ENCODE data around the gene SORCS2. TPM values are rescaled to one million over a fixed set of nuclear protein-coding genes. Genes with fewer than 3 reads are reported as not detected.
"Not testable (repeated sequence)": the region's sequence is repeated elsewhere in the genome, so short reads cannot be mapped to it uniquely, and the experiment has no call there.

SORCS2 gene
- total RNA-seq, 2 experiments from 2014 or later = not detected

- DNase-seq (no peak), ATAC-seq (no peak)
- POLR2A ChIA-PET = no interaction called here
- no peaks in the 10 kb centered on the region for H3K36me3 Mint-ChIP-seq (ENCODE audit: low read depth)
- H3K27ac Mint-ChIP-seq = no peak overlapping the region
- peaks cover 4% of the 10 kb centered on the region for H3K9me3 Mint-ChIP-seq (ENCODE audit: insufficient read depth)
- peaks cover 5% of the 10 kb centered on the region for H3K27me3 Mint-ChIP-seq (ENCODE audit: low read depth)
- CTCF ChIA-PET = no interaction called here
- no peaks in the 10 kb centered on the region for H3K4me1 Mint-ChIP-seq (ENCODE audit: low read depth)
- H3K4me3 Mint-ChIP-seq = no peak overlapping the region
Measured at GRCh38 chr4:7598939-7599790, 406.8 kb downstream of the SORCS2 start.

GRCh38 chr4:7600247-7600646, 407.9 kb downstream of the SORCS2 start:
- Mint-ChIP-seq H3K4me1 (ENCODE audit: low read depth) (no peaks in the 10 kb centered on the region), H3K36me3 (ENCODE audit: low read depth) (no peaks in the 10 kb centered on the region), H3K9me3 (ENCODE audit: insufficient read depth) (peaks cover 7% of the 10 kb centered on the region), H3K4me3 (no peak overlapping the region), H3K27me3 (ENCODE audit: low read depth) (peaks cover 5% of the 10 kb centered on the region), H3K27ac (no peak overlapping the region)
- DNase-seq = no peak
- CTCF ChIA-PET = no interaction called here
- no peak for ATAC-seq
- POLR2A ChIA-PET = no interaction called here

GRCh38 chr4:7602166-7602565, 409.8 kb downstream of the SORCS2 start:
- ATAC-seq; H3K36me3 Mint-ChIP-seq (ENCODE audit: low read depth); POLR2A ChIA-PET; H3K9me3 Mint-ChIP-seq (ENCODE audit: insufficient read depth); H3K4me3 Mint-ChIP-seq; CTCF ChIA-PET; H3K27me3 Mint-ChIP-seq (ENCODE audit: low read depth); H3K27ac Mint-ChIP-seq; DNase-seq; H3K4me1 Mint-ChIP-seq (ENCODE audit: low read depth): not testable (repeated sequence)

- no peaks in the 10 kb centered on the region for H3K27me3 Mint-ChIP-seq (ENCODE audit: low read depth)
- no peaks in the 10 kb centered on the region for H3K36me3 Mint-ChIP-seq (ENCODE audit: low read depth)
- peaks cover 7% of the 10 kb centered on the region for H3K9me3 Mint-ChIP-seq (ENCODE audit: insufficient read depth)
- ChIA-PET POLR2A (no interaction called here), CTCF (no interaction called here)
- no peaks in the 10 kb centered on the region for H3K4me1 Mint-ChIP-seq (ENCODE audit: low read depth)
- H3K4me3 Mint-ChIP-seq = no peak overlapping the region
- ATAC-seq (no peak), DNase-seq (no peak)
- no peak overlapping the region for H3K27ac Mint-ChIP-seq
Measured at GRCh38 chr4:7607156-7607910, 415.0 kb downstream of the SORCS2 start.

GRCh38 chr4:7608046-7608445, 415.7 kb downstream of the SORCS2 start:
- Mint-ChIP-seq H3K27me3 (ENCODE audit: low read depth) (no peaks in the 10 kb centered on the region), H3K4me1 (ENCODE audit: low read depth) (no peaks in the 10 kb centered on the region), H3K27ac (no peak overlapping the region), H3K4me3 (no peak overlapping the region), H3K9me3 (ENCODE audit: insufficient read depth) (peaks cover 7% of the 10 kb centered on the region), H3K36me3 (ENCODE audit: low read depth) (no peaks in the 10 kb centered on the region)
- ChIA-PET POLR2A (no interaction called here), CTCF (no interaction called here)
- DNase-seq (no peak), ATAC-seq (no peak)

GRCh38 chr4:7609316-7609715, 417.0 kb downstream of the SORCS2 start:
- H3K4me3 Mint-ChIP-seq = no peak overlapping the region
- ChIA-PET CTCF (no interaction called here), POLR2A (no interaction called here)
- no peaks in the 10 kb centered on the region for H3K4me1 Mint-ChIP-seq (ENCODE audit: low read depth)
- DNase-seq = no peak
- peaks cover 3% of the 10 kb centered on the region for H3K9me3 Mint-ChIP-seq (ENCODE audit: insufficient read depth)
- H3K36me3 Mint-ChIP-seq (ENCODE audit: low read depth) = no peaks in the 10 kb centered on the region
- no peak for ATAC-seq
- H3K27me3 Mint-ChIP-seq (ENCODE audit: low read depth) = no peaks in the 10 kb centered on the region
- H3K27ac Mint-ChIP-seq = no peak overlapping the region

- Mint-ChIP-seq H3K9me3 (ENCODE audit: insufficient read depth) (no peaks in the 10 kb centered on the region), H3K27ac (no peak overlapping the region), H3K4me1 (ENCODE audit: low read depth) (no peaks in the 10 kb centered on the region), H3K27me3 (ENCODE audit: low read depth) (no peaks in the 10 kb centered on the region), H3K4me3 (no peak overlapping the region), H3K36me3 (ENCODE audit: low read depth) (no peaks in the 10 kb centered on the region)
- ATAC-seq = no peak
- no peak for DNase-seq
- ChIA-PET POLR2A (interaction anchor here (0.6 kb wide), 1 partner anchor 79 kb away, joined by 3 read pairs; no protein-coding TSS in a partner anchor), CTCF (no interaction called here)
Measured at GRCh38 chr4:7610022-7610670, 417.8 kb downstream of the SORCS2 start.

GRCh38 chr4:7610841-7611240, 418.5 kb downstream of the SORCS2 start:
- POLR2A ChIA-PET = interaction anchor here (0.6 kb wide), 1 partner anchor 78 kb away, joined by 3 read pairs; no protein-coding TSS in a partner anchor
- Mint-ChIP-seq H3K4me1 (ENCODE audit: low read depth) (no peaks in the 10 kb centered on the region), H3K27ac (no peak overlapping the region), H3K36me3 (ENCODE audit: low read depth) (no peaks in the 10 kb centered on the region), H3K9me3 (ENCODE audit: insufficient read depth) (no peaks in the 10 kb centered on the region), H3K4me3 (no peak overlapping the region), H3K27me3 (ENCODE audit: low read depth) (no peaks in the 10 kb centered on the region)
- CTCF ChIA-PET = no interaction called here
- ATAC-seq = no peak
- DNase-seq = no peak

- Mint-ChIP-seq H3K4me1 (ENCODE audit: low read depth) (no peaks in the 10 kb centered on the region), H3K4me3 (no peak overlapping the region), H3K27me3 (ENCODE audit: low read depth) (no peaks in the 10 kb centered on the region), H3K36me3 (ENCODE audit: low read depth) (no peaks in the 10 kb centered on the region), H3K27ac (no peak overlapping the region), H3K9me3 (ENCODE audit: insufficient read depth) (no peaks in the 10 kb centered on the region)
- ChIA-PET POLR2A (no interaction called here), CTCF (no interaction called here)
- no peak for ATAC-seq
- DNase-seq = no peak
Measured at GRCh38 chr4:7612311-7612897, 420.1 kb downstream of the SORCS2 start.

- no peak for ATAC-seq
- CTCF ChIA-PET = no interaction called here
- Mint-ChIP-seq H3K9me3 (ENCODE audit: insufficient read depth) (no peaks in the 10 kb centered on the region), H3K27ac (no peak overlapping the region), H3K27me3 (ENCODE audit: low read depth) (no peaks in the 10 kb centered on the region), H3K36me3 (ENCODE audit: low read depth) (no peaks in the 10 kb centered on the region), H3K4me1 (ENCODE audit: low read depth) (no peaks in the 10 kb centered on the region), H3K4me3 (no peak overlapping the region)
- POLR2A ChIA-PET = no interaction called here
- DNase-seq = no peak
Measured at GRCh38 chr4:7614350-7614949, 422.1 kb downstream of the SORCS2 start.

GRCh38 chr4:7616193-7616592, 423.9 kb downstream of the SORCS2 start:
- no peaks in the 10 kb centered on the region for H3K36me3 Mint-ChIP-seq (ENCODE audit: low read depth)
- no peaks in the 10 kb centered on the region for H3K4me1 Mint-ChIP-seq (ENCODE audit: low read depth)
- no peak overlapping the region for H3K4me3 Mint-ChIP-seq
- ATAC-seq = no peak
- no peak for DNase-seq
- ChIA-PET POLR2A (interaction anchor here (0.6 kb wide), 1 partner anchor 143 kb away, joined by 3 read pairs; no protein-coding TSS in a partner anchor), CTCF (no interaction called here)
- no peaks in the 10 kb centered on the region for H3K9me3 Mint-ChIP-seq (ENCODE audit: insufficient read depth)
- no peak overlapping the region for H3K27ac Mint-ChIP-seq
- H3K27me3 Mint-ChIP-seq (ENCODE audit: low read depth) = peaks cover under 1% of the 10 kb centered on the region

Measured in activated CD8-positive, alpha-beta T cell treated with anti-CD3 and anti-CD28 coated beads, Interleukin-2, amount 10 ng/mL, durations not matched to agents 7 days and 5 days (primary cell).